NCI-H82 treated with DMSO at 0.1 percent for 48 hours (cell line): Measurements from ENCODE around the gene LONRF2.
"Not testable (repeated sequence)": the region's sequence is repeated elsewhere in the genome, so short reads cannot be mapped to it uniquely, and the experiment has no call there.

Source experiments
- DNase-seq: peaks from one replicate; lab custom pipeline; 2025; ENCODE audit not compliant: unreplicated experiment; lab: John Stamatoyannopoulos, UW

LONRF2 gene

DNA sequence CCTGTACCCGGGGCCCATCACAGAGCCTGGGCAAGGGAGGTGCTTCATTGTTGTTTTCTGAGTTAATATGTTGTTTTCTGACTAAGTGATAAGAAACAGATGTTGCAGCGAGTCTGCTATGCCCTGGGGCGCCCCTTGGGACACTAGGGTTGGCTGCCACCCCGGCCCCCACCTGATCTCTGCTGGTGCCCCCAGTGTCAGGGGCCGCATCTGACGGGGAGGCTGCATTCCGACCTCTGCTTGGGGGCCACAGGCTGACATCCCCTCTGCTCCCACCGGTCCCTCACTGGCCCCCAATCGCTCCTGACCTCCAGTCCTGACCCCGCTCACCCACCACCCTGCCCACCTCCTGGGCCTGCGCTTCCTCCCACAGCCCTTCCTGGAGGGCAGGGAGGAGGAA is 65.9 kb downstream of the LONRF2 start:
- no peak for DNase-seq

DNA sequence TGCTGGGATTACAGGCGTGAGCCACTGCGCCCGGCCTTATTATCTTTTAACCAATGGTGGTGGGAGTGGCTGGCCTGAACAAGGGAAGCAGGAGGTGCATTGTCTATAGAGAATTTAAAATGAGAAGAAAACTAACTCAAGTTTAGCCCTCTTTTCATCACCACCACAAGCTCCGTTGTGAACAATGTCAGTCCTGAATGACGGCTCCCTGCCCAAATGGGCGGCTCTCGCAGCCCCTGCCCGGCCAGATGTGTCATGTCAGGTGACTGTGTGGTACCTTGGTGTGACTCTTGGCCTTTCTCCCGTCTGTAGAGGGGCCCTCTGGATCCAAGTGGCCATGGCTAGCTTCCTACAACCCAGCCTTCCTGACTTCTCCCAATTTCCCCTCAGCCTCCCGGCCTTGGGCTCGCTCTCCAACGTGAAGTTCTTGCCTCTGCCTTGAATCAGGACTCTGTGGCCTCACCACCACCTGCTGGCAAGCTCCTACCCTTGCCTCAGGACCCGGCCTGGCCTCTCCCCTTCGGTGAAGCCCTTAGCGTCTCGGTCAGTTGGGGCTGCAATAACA is 67.6 kb downstream of the LONRF2 start:
- DNase-seq = no peak

DNA sequence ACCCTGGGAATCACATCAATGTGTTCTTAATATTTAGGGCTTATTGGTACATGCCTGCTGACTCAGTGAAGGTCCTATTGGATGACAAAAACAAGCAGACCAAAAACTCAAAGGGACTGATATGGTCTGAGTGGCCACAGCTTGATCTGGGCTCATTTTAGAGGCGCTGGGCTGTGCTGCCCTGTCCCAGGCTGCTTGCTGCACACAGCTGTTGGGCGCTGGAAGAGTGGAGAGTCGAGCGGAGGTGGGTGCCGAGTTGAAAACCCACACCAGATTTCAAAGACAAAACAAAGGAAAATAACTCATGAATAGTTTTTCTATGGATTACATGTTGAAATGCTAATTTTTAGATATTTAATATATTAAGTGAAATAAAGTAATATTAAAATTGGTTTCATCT is 68.5 kb downstream of the LONRF2 start:
- DNase-seq = no peak

GRCh38 chr2:100252811-100253698 is 69.2 kb downstream of the LONRF2 start:
- DNase-seq = no peak

DNA sequence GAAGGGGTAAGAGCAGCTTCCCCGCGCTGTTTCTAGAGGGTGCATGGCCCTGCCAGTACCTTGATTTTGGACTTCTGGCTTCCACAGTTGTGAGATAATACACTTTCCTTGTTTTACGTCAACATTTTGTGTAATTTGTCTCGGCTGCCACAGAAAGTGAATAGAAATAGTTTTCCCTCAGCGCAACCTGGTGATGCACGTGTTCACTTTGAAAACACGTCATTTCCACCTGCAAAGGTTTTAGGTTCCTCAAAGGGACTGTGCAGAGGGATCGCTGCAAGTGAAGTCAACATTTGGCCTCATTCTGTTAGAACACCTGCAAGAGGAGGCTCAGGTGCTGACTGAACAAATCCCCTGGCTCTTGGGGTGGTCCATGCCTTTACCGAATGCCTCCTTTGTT is 71.7 kb downstream of the LONRF2 start:
- DNase-seq = no peak

GRCh38 chr2:100248971-100249370 is 73.3 kb downstream of the LONRF2 start:
- no peak for DNase-seq

DNA sequence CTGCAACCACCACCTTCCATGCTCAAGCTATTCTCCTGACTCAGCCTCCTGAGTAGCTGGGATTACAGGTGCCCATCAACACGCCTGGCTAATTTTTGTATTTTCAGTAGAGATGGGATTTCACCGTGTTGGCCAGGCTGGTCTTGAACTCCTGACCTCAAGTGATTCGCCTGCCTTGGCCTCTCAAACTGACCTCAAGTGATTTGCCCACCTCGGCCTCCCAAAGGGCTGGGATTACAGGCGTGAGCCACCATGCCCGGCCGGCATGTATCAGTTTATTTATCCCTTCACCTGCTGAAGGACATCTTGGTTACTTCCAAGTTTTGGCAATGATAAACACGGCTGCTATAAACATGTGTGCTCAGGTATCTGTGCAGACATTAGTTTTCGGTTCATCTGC is 73.7 kb downstream of the LONRF2 start:
- not testable (repeated sequence) for DNase-seq

DNA sequence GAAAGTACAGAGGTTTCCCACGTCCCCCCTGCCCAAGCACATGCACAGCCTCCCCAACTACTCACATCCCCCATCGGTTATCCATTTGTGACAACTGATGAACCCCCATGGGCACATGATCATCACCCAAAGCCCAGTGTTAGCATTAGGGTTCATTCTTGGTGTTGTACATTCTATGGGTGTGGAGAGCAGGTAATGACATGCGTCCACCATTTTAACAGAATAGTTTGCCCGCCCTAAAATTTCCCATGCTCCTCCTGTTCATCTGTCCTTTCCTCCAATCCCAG is 74.3 kb downstream of the LONRF2 start:
- DNase-seq = no peak

GRCh38 chr2:100247256-100248043 is 74.9 kb downstream of the LONRF2 start:
- DNase-seq = no peak

DNA sequence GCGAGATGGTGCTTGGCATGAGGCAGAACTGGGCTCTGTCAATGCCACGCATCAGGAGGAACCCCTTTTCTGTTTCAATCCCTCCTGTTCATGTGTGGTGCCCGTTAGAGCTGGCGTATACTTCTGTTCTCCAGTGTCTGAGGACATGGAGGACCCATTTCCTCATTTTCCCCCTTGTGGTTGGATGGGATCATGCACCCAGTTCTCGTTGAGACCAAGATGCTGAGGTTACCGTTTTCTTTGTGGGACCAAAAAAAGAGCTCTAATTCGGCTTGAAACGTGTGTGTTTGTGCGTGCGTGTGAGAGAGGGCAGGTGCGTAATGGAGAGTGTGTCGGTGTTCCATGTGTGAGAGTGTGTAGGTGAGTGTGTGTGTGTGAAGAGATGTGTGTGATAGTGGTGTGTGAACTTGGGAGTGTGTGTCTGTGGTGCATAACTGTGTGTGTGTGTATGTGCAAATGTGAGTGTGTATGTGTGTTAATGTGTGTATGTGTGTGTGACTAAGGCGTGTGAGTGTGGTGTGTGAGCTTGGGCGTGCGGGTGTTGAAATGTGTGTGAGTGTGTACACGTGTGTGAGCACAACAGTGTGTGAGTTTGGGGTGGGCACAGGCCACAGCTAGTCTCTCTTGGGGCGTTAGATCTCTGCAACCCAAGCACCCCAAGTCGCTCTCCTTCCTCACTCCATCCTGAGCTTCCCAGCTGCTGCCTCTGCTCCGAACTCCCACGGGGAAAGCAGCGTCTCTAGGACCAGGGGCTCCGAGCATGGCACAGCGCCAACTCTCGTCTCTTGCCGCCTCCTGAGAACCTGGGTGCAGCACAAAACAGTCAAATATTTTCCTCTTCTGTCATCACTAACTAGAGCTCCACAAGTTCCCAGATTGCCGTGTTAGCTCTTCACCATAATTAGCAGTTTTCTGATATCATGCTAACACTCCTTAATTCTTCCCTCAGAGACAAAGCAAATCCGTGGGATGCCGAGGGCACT is 75.8 kb downstream of the LONRF2 start:
- DNase-seq = no peak

- no peak for DNase-seq
These were observed 76.6 kb downstream of the LONRF2 start for GRCh38 chr2:100245681-100246080.

- DNase-seq = no peak
These were observed 77.3 kb downstream of the LONRF2 start for GRCh38 chr2:100244881-100245605.

- no peak for DNase-seq
These were observed 78.7 kb downstream of the LONRF2 start for GRCh38 chr2:100243631-100244030.

DNA sequence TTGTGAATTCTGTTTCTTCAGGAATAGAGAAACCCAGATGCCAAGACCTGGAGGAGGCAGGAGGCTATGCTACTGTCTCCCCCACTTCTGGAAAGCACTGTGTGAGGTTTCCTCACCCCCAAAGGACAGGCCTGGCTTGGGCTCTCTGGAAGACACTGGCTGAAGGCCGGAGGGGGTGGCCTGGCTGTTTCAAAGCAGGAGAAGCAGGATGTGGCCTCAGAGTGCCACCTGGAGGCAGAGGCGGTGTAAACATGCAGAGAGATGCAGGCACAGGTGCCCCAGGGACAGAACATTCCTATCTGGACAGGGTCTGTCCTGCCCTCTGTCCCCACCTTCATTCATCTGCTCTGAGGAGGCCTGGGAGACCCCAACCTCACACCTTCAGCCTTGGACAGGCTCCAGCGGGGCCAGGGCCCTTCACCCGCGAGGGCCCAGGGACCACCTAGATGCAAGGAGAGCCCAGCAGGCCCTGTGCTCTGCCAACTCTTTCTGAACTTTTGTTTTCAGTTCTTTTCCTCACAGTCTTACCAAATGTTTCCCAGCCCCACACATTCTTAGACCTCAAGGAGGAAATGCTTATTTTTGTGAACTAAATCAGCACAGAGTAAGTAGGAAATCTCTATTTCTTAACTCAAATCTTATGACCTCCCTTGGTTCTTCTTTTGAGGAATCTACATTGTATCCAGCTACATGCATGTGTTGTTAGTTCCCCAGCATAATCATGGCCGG is 79.2 kb downstream of the LONRF2 start:
- DNase-seq = no peak

DNA sequence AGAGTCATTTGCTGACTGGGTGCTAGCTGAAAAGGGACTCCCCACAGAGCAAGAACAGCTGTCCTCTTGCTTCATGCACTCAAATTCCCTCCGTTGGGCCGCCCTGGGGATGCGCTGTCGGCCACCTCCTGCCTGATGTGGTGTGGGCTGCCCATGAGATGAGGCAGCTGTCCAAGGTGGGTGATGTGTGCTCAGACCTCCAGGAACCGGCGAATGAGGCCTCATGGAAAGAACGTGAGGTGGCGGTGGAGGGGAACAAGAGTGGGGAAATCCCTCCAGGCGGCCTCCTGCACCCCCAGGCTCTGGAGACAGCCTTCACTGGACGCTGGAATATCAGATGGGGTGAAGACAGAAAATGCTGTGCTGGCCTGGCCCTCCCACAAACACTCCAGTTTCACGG is 79.8 kb downstream of the LONRF2 start:
- no peak for DNase-seq

GRCh38 chr2:100241236-100241635 is 81.1 kb downstream of the LONRF2 start:
- DNase-seq = no peak

- DNase-seq = no peak
These were observed 81.9 kb downstream of the LONRF2 start for GRCh38 chr2:100240386-100240785.

- no peak for DNase-seq
These were observed 82.7 kb downstream of the LONRF2 start for GRCh38 chr2:100239486-100240210.

- no peak for DNase-seq
These were observed 83.8 kb downstream of the LONRF2 start for GRCh38 chr2:100238471-100238870.
